ENCODE measurements around the gene IL16. TPM values are rescaled to one million over a fixed set of nuclear protein-coding genes. Genes with fewer than 3 reads are reported as not detected.

The IL16 gene
- polyA plus RNA-seq, 3 donors = 4.1 to 5.2 (median 4.8) TPM

Other genes with a start within 250 kb of the IL16 start
- 10 to 100 TPM; 41.4 to 45.2 (median 42.8) TPM for gene MESD, start 207.1 kb upstream of the IL16 start, polyA plus RNA-seq (ENCODE audit: insufficient read length in 3 of 3)
- gene TLNRD1, start 196.0 kb upstream of the IL16 start, polyA plus RNA-seq (ENCODE audit: insufficient read length in 3 of 3) = 10 to 100 TPM in 1 of 3 donors, 1 to 10 TPM in 2; 7.6 to 12.2 (median 9.6) TPM
- gene CFAP161, start 62.6 kb upstream of the IL16 start, polyA plus RNA-seq (ENCODE audit: insufficient read length in 3 of 3) = under 1 TPM in 2 of 3 donors, not detected in 1; 0.43 to 0.56 TPM
- gene STARD5, start 127.3 kb downstream of the IL16 start, polyA plus RNA-seq (ENCODE audit: insufficient read length in 3 of 3) = 1 to 10 TPM; 4.0 to 4.9 (median 4.4) TPM
- under 1 TPM; 0.11 to 0.24 (median 0.16) TPM for gene TMC3, start 177.3 kb downstream of the IL16 start, polyA plus RNA-seq (ENCODE audit: insufficient read length in 3 of 3)